ENCODE data around the gene AQR. TPM values are rescaled to one million over a fixed set of nuclear protein-coding genes. Genes with fewer than 3 reads are reported as not detected.

AQR gene
- total and polyA plus RNA-seq, 9 donors: 9.2 to 32.4 (median 27.5) TPM

GRCh38 chr15:34927726-34928125, 41.8 kb downstream of the AQR start:
- WGBS, 3 donors: 82 to 87% (median 85%) methylated on average over 2 of the region's 2 CpGs
- H3K4me1 ChIP-seq (ENCODE audit: insufficient read depth): no peaks in the 10 kb centered on the region
- no peaks in the 10 kb centered on the region for H3K27me3 ChIP-seq
- H3K9me3 ChIP-seq: no peaks in the 10 kb centered on the region
- no peak for TF ChIP-seq POLR2A (IDR thresholded peaks at IDR 0.05)
- TF ChIP-seq CTCF (IDR thresholded peaks at IDR 0.05): no peak
- TF ChIP-seq EP300 (IDR thresholded peaks at IDR 0.05): no peak
- intact Hi-C loops (cut with DNase I): no loop called here
- H3K36me3 ChIP-seq: no peaks in the 10 kb centered on the region
- H3K4me3 ChIP-seq: no peak overlapping the region
- DNase-seq: no peak
- H3K27ac ChIP-seq: no peak overlapping the region

- H3K4me3 ChIP-seq: no peak overlapping the region
- no peaks in the 10 kb centered on the region for H3K36me3 ChIP-seq
- no peaks in the 10 kb centered on the region for H3K27me3 ChIP-seq
- no peak overlapping the region for H3K27ac ChIP-seq
- no peaks in the 10 kb centered on the region for H3K9me3 ChIP-seq
- TF ChIP-seq POLR2A (IDR thresholded peaks at IDR 0.05): no peak
- TF ChIP-seq CTCF (IDR thresholded peaks at IDR 0.05): no peak
- TF ChIP-seq EP300 (IDR thresholded peaks at IDR 0.05): no peak
- intact Hi-C loops (cut with DNase I): no loop called here
- no peaks in the 10 kb centered on the region for H3K4me1 ChIP-seq (ENCODE audit: insufficient read depth)
- DNase-seq: no peak
- 77 to 85% (median 83%) methylated on average over 2 of the region's 2 CpGs for WGBS, 3 donors
Measured at GRCh38 chr15:34914317-34914716, 55.2 kb downstream of the AQR start.

- intact Hi-C loops (cut with DNase I): no loop called here
- Histone ChIP-seq H3K4me3 (no peak overlapping the region), H3K9me3 (no peaks in the 10 kb centered on the region), H3K27ac (no peak overlapping the region), H3K4me1 (ENCODE audit: insufficient read depth) (no peaks in the 10 kb centered on the region), H3K36me3 (no peaks in the 10 kb centered on the region), H3K27me3 (no peaks in the 10 kb centered on the region)
- TF ChIP-seq EP300 (IDR thresholded peaks at IDR 0.05): no peak
- TF ChIP-seq POLR2A (IDR thresholded peaks at IDR 0.05): no peak
- no peak for TF ChIP-seq CTCF (IDR thresholded peaks at IDR 0.05)
- WGBS, 3 donors: 79 to 93% (median 89%) methylated on average over 1 of the region's 1 CpG
- no peak for DNase-seq
Measured at GRCh38 chr15:34905047-34905446, 64.5 kb downstream of the AQR start.

- H3K36me3 ChIP-seq: no peaks in the 10 kb centered on the region
- no peaks in the 10 kb centered on the region for H3K9me3 ChIP-seq
Measured at GRCh38 chr15:34904527-34904926, 65.0 kb downstream of the AQR start.

More at GRCh38 chr15:34904527-34904926, 65.0 kb downstream of the AQR start:
- Histone ChIP-seq H3K27ac (no peak overlapping the region), H3K4me1 (ENCODE audit: insufficient read depth) (no peaks in the 10 kb centered on the region), H3K4me3 (no peak overlapping the region), H3K27me3 (no peaks in the 10 kb centered on the region)
- no peak for DNase-seq
- TF ChIP-seq EP300 (IDR thresholded peaks at IDR 0.05): no peak
- no peak for TF ChIP-seq POLR2A (IDR thresholded peaks at IDR 0.05)
- no peak for TF ChIP-seq CTCF (IDR thresholded peaks at IDR 0.05)
- intact Hi-C loops (cut with DNase I): no loop called here
- 97 to 100% (median 98%) methylated on average over 1 of the region's 1 CpG for WGBS, 3 donors

All from ovary (tissue), 9 donors.